GM23338 (cell line): ENCODE results near the gene COG7. TPM values are rescaled to one million over a fixed set of nuclear protein-coding genes. Genes with fewer than 3 reads are reported as not detected.

Source experiments
- CTCF ChIP-seq, 2 experiments: fragments of 200-600 bp in 1 of 2; sonication (generic) in 1 of 2; conservative IDR thresholded peaks; 2 replicates each; pipeline versions ENCODE4 v1.5.1 to v1.6.1; 2016 to 2017; ENCODE audit warnings: antibody characterized with exemption in 2 of 2, low read depth in 2 of 2, mild to moderate bottlenecking in 2 of 2, moderate library complexity in 1 of 2
- NANOG ChIP-seq: IDR thresholded peaks from 2 replicates; pipeline ENCODE4 v1.6.1; 2016; ENCODE audit warnings: antibody characterized with exemption, borderline replicate concordance
- STAT1 ChIP-seq: IDR thresholded peaks from one replicate; pipeline ENCODE4 v1.6.1; 2016; ENCODE audit warnings: antibody characterized with exemption; ENCODE audit not compliant: unreplicated experiment
- ZNF462 ChIP-seq: fragments of 250-450 bp; sonication (Bioruptor Pico); IDR thresholded peaks from 2 replicates; pipeline ENCODE4 v1.5.0; 2020; ENCODE audit warnings: mild to moderate bottlenecking, moderate library complexity
- polyA plus RNA-seq: library from polyadenylated mRNA; unstranded; fragments of >200 nt; fragmentation: Nextera tagmentation; extraction: Ambion mirVana; gene quantifications from 2 replicates; pipeline ENCODE4 v1.2.1, GENCODE V29; 2016
- small RNA-seq: library from RNA; depleted of rRNA; stranded (forward); fragments of <200 nt; gene quantifications from one replicate; pipeline ENCODE3, GENCODE V24; 2014; ENCODE audit warnings: low replicate concordance
- total RNA-seq: library from RNA; depleted of rRNA; stranded (reverse); fragments of >200 nt; shearing (Covaris generic); gene quantifications from 2 replicates; pipeline ENCODE4 v1.2.3, GENCODE V29; 2014; rRNA removed

Gene COG7
- total and polyA plus RNA-seq, 2 experiments from 2014 or later = 9.2 to 20.0 TPM

- TF ChIP-seq ZNF462 (CRISPR knock-in tag) (no peak), CTCF (conservative IDR thresholded peaks at IDR 0.05; ENCODE audit: low read depth in 2 of 2) (no peak), STAT1 (no peak), NANOG (no peak)
Measured at GRCh38 chr16:23339787-23340186, 113.2 kb downstream of the COG7 start (continued).

Small RNA genes lying within 50 kb of the gene (small RNA-seq; reads per million reads assigned to genes)
- gene RF00072 = not detected

Other genes starting within 250 kb of the COG7 start
- gene SCNN1B, start 150.9 kb downstream of the COG7 start, total RNA-seq = 1.1 and 1.2 TPM in 2 replicates
- 0.78 and 0.94 TPM in 2 replicates for gene SCNN1B, start 150.9 kb downstream of the COG7 start, polyA plus RNA-seq
- gene GGA2, start 57.3 kb upstream of the COG7 start, total RNA-seq = 76.6 and 114 TPM in 2 replicates
- gene GGA2, start 57.3 kb upstream of the COG7 start, polyA plus RNA-seq = 36.2 and 40.3 TPM in 2 replicates
- 58.3 and 89.1 TPM in 2 replicates for gene EARS2, start 104.2 kb upstream of the COG7 start, total RNA-seq
- 22.6 and 22.8 TPM in 2 replicates for gene EARS2, start 104.2 kb upstream of the COG7 start, polyA plus RNA-seq
- gene UBFD1, start 104.5 kb upstream of the COG7 start, total RNA-seq = 201 and 249 TPM in 2 replicates
- gene UBFD1, start 104.5 kb upstream of the COG7 start, polyA plus RNA-seq = 27.7 and 28.5 TPM in 2 replicates
- gene NDUFAB1, start 143.1 kb upstream of the COG7 start, total RNA-seq = 136 and 164 TPM in 2 replicates
- gene NDUFAB1, start 143.1 kb upstream of the COG7 start, polyA plus RNA-seq = 449 and 477 TPM in 2 replicates
- 30.8 and 34.0 TPM in 2 replicates for gene PALB2, start 188.1 kb upstream of the COG7 start, total RNA-seq
- 24.2 and 32.0 TPM in 2 replicates for gene PALB2, start 188.1 kb upstream of the COG7 start, polyA plus RNA-seq
- gene DCTN5, start 188.3 kb upstream of the COG7 start, total RNA-seq = 31.6 and 69.6 TPM in 2 replicates
- 11.2 and 11.5 TPM in 2 replicates for gene DCTN5, start 188.3 kb upstream of the COG7 start, polyA plus RNA-seq
- 141 TPM in 2 replicates for gene PLK1, start 225.7 kb upstream of the COG7 start, total RNA-seq
- 66.0 and 69.0 TPM in 2 replicates for gene PLK1, start 225.7 kb upstream of the COG7 start, polyA plus RNA-seq